Measurements from ENCODE around the gene RNF220.
A peak's percentile ranks its signal among the peaks of the same experiment; 100 is the strongest.

The RNF220 gene

DNA sequence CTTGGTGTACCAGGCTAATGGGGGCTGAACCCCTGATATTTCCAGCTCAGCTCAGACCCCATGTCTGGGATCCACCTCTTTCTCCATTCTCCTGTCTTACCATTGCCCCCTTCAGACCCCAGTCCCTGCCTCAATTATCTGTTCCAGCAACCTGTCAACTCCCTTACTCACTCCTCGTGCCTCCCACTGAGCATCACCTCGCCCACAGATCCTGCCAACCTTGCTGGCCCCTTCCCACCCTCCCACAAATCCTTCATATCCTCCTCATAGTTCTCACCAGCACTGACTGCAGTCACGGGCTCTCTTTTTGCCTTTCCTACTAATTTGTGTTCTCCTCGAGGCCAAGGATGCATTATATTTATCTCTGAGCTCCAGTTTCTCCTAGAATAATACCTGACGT, 206.4 kb downstream of the RNF220 start:
- DNase-seq (ENCODE audit: low spot score): no peak

DNA sequence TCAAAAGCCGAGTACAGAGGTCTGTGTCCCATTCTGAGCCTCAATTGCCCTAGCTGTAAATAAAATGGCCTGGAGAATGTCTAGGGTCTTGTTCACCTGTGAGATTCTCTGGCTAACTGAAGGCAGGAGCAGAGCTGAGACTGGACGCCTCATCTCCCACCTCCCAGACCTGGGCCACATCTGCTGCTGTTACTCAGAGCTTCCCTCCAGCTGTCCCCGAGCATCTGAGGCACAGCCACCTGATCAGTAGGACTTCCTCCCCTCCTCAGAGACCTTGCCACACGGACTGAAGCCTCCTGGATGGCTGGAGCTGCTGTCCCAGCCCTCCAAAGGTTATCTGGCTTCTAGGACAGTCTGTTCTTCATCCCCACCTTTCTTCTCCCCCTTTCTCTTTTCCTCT, 206.8 kb downstream of the RNF220 start:
- DNase-seq (ENCODE audit: low spot score): no peak

DNA sequence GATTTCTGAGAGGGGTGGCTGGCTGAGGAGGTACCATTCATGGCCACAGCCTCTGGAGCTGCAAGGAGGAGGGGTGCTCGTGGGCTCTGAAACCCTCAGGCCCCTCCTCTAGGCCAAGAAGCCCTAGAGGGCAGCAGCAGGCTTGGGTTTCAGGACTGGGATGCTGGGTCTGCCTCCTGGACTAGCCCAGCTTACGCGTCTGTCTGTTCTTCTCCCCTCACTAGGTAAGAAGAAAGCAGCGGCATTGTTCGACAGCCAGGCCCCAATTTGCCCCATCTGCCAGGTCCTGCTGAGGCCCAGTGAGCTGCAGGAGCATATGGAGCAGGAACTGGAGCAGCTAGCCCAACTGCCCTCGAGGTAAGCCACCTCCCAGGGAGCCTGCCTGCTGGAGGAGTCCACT, 208.9 kb downstream of the RNF220 start:
- DNase-seq (ENCODE audit: low spot score): no peak

DNA sequence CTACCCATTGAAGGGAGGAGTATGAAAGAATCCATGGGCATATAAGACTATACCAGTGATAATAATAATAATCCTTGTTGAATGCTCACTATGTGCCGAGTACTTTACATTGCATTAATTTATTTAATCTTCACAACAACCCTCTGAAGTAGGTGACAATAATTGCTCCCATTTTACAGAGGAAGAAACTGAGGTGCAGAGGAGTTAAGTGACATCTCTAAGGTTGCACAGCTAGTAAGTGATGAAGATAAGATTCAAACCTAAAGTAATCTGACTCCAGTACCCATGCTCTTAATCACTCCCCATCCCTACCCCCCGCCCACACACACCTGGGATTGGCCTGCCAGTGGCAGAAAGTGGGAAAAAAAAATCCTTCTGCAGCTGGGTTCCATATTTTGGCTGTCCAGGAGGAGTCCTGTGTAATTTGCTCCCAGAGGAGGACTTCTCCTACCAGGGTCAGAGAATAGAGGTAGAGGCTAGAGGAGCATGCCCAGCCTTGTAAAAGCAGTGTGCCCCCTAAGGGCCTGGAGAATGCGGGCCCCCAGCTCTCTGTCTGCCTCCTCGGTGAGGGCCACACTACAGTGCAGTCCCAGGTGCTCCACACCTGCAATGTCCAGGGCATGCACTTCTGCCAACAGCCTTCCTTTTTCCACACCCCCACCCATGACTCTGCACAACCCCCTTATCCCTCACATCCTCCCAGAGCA, 211.4 kb downstream of the RNF220 start:
- no peak for DNase-seq (ENCODE audit: low spot score)

DNA sequence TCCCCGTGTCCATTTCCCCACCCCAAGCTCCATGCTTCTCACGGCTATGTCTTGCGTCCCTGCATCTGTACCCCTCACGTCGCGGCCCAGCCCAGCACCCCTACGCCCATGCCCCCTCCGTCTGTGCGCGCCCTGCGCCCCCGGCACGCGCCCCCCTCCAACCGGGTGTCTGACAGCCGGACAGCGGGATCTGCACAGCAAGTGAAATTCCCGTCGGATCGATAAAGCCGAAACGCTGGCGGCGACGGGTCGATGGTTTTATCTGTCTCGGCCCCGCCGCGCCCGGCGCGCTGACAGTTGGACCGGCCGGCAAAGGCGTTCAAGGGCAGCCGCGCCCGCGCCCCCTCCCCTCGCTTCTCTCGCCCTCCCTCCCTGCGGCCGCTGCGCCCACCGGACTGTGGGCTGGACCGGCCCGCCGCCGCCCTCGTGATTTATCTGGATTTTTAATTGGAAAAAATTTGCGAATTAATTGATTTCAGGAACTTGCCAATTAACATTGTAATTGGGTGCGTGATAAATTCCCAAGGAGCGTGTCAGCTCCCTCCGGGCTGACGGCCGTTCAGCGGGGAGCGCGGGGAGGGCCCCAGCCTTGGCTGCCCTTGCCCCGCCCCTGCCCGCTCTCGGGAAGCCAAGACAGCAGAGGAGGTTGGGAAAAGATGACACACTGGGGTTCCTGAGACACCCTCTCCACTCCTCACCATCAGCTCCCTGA, 212.1 kb downstream of the RNF220 start:
- no peak for DNase-seq (ENCODE audit: low spot score)

DNA sequence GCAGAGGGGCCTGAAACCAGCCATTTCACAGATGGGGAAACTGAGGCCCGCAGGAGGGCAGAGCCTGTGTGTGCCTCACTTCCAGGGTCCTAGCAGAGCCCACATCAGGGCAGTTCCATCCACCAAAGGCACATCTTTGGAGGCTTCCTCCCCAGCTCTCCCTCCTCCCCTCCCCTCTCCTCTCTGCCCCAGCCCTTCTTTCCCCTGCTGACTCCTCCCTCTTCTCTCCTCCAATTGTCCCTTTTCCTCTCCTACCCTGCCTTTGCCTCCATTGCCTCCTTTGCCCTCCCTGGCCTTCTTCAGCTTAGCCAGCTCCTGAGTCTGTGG, 212.6 kb downstream of the RNF220 start:
- DNase-seq (ENCODE audit: low spot score): no peak

DNA sequence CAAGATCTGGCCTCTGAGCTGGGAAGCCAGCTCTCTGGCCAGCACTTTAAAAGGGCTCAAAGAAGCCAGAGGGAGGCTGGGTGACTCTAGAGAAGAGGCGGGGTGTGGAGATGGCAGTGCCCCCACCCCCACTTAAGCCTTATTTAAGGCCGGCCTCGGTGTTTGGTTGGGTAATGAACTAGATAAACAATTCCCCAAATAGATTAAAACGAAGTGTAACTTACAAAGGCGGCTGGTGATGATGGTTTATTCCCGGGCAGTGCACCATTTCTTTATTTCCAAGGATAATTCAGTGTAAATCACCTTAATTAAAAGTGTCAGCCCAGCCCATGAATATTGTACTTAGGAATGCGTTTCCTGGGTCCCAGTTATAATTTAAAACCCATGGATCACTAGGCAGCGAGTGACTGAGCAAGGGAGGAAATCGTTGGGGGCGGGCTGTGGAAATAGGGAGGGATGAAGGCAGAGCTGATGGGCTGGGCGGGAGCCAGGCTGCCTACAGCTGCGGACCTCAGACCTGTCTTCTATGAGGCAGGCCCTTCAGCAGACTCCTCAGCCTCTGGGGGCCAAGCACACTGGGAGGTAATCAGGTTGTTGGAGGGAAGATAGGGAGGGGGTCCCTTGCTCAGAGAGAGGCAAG, 214.3 kb downstream of the RNF220 start:
- no peak for DNase-seq (ENCODE audit: low spot score)

DNA sequence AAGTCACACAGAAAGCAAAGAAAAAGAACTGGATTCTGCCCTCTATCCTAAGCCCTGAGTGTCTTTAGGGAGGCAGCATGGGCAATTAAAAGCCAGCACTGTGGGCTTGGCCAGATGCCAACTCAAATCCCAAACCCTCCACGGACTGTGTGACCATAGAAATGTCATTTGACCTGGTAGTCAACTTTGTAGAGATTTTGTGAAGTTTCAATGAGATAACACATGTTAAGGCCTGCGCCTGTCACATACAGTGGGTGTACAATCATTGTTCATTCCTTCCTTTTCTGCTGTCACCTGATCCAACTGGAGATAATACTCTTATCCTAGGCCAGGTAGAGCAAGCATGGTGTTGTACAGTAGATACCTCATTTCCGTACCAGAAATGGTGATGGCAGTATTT, 215.0 kb downstream of the RNF220 start:
- DNase-seq (ENCODE audit: low spot score): no peak

DNA sequence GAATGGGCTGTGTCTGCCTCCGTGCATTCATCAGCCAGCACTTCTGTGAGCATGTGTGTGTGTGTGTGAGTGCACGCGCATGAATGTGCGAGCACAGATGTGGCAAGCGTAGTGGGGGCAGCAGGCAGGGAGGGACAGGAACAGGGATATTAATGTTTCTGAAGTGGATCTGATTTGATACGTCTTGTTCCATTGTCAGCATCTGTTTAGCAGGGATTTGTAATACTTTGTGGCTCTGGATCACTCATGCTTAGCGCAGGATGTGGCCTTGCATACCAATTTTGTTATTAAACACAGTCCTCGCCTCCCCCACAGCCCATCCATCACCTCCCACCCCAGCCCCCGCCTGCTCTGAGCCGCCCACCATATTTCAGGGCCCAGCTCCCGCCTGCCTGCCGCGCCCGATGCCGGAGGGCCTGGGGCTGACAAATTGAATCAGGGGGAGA, 216.8 kb downstream of the RNF220 start:
- DNase-seq (ENCODE audit: low spot score): no peak

DNA sequence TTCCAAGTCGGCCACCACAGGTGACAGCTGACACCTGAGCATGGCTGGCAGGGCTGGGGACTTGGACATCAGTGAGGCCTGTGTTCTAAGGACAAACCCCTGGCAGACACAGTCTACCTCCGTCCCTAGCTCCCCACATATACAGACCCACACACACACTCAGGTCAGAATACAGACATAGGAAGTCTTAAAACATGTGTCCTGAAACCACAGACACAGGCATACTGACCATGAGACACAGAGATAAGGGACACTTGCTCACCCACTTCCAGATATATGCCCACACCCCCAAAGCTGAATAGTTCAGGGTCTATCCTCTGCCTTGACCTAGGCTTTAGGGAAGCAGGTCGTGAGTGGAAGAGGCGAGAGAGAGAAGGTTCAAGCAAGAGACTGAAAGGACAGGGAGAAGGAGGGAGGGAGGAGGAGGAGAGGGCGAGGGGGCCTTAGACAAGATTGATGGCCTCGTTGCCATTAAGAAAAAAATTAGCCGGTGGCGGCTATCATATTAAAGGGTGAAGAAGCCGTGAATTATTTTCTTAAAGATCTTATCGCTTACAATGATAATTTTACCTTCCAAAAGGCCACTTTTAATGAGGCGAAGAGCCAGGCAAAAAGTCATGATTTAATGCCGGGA, 219.3 kb downstream of the RNF220 start:
- DNase-seq (ENCODE audit: low spot score): no peak

DNA sequence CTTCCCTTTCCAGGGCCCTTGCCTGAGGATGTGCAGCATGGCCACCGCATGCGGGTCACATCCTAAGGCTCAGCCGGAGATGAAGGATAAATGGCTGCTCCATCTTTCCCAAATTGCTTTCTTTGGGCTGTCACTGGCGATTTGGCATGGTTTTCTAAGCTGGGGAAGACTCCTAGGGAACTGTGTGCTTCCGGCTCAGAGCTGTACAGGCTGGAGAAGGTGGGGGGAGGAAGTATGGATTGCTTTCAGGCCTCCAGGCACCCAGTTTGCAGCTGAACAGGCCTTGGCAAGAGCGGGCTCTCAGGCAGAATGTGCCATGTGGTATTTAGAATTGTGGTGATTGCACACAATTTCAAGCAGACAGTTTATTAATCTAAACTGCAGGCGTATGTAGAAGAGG, 220.3 kb downstream of the RNF220 start:
- DNase-seq (ENCODE audit: low spot score): no peak

DNA sequence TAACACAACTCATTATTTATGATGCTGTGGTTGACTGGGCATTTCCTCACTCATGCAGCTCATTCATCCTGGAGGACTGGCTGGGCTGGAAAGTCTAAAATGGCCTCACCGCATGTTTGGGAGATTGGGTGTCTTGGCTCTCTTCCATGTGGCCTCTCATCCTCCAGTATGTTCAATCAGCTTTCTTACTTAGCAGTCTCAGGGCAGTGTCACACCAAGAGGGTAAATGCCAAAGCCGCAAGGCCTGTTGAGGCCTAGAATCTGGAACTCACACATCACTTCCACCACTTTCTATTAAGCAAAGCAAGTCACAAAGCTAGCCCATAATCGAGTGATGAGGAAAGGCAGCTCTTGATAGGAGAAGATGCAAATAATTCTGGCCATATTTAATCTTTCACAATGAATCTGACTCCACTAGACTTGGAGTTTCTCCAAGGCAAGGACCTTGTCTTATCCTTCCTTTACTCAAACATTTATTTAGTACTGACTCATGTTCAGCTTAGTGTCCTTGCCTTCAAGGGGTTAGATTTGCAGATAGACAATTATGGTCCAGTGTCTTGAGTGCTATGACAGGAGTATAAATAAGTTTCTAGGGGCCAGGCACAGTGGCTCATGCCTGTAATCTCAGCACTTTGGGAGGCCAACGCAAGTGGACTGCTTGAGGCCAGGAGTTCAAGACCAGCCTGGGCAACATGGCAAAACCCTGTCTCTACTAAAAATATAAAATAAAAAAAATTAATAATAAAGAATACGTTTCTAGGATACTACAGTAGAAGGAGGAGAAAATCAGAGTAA, 224.1 kb downstream of the RNF220 start:
- DNase-seq (ENCODE audit: low spot score): no peak

DNA sequence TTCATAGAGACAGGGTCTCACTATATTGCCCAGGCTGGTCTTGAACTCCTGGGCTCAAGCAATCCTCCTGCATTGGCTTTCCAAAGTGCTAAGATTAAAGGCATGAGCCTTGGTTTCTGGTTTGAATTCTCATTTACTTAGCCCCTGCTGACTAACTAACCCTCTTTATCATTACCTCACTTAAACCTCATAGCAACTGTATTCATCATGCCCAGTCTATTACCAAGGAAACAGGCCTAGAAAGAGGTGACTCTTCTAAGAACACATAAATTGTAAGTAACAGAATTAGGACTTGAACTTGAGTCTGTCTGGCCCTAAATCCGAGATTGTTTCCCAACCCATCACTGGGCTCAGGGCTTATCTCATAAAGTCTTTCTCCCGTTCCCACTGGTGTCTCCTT, 225.1 kb downstream of the RNF220 start:
- no peak for DNase-seq (ENCODE audit: low spot score)

DNA sequence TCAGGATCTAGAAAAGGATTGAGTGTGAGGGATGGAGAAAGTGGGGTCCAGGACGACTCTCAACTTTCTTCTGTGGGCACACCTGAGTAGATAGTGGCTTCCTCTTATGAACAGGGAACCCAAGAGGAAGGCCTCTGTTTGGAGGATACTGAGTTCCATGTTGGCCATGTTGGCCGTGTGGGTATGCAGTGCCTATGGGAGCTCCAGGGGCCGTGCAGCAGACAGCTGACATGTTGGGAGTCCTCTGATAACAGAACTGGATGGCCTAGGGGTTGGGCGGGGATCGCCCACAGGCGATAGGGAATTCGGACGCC, 226.2 kb downstream of the RNF220 start:
- no peak for DNase-seq (ENCODE audit: low spot score)

DNA sequence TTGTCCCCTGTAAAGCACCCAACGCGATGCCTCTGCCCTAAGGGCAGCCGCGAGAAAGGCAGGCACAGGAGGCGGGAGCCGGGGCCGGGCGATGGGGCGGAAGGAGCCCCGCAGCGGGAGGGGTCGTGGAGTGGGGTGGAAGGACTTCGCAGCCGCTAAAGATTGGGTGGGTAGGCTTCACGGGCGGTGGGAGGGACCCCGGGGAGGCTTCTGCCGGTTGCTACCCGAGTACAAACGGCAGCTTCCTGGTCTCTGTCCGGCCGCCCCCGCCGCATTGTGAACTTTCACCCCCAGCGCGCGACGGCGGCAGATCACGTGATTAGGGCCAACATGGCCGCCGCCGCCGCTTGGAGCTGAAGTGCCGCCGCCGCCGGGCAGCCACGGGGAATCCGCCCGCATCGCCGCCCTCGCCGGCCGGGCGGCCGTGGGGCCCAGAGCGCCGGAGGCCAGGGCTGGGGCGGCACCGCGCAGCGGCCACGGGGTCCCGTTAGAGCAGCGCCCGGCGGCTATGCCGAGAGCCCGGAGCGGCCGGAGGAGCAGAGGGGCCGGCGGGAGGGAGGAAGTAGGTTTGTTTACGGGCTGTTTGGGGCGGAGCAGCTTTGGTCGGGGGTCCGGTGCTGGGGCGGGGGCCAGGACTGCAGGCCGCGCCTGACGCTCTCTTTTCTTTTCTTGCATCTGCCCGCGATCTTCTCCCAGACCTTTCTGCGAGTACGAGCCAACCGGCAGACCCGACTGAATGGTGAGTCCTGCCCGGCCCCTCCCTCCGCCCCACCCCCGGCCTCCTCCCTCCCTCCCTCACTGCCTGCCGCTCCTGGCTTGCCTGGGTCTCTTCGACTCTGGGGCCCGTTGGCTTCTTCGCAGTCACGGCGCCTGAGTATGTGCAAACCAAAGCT, 226.8 kb downstream of the RNF220 start:
- DNase-seq (ENCODE audit: low spot score): peak; percentile 89

DNA sequence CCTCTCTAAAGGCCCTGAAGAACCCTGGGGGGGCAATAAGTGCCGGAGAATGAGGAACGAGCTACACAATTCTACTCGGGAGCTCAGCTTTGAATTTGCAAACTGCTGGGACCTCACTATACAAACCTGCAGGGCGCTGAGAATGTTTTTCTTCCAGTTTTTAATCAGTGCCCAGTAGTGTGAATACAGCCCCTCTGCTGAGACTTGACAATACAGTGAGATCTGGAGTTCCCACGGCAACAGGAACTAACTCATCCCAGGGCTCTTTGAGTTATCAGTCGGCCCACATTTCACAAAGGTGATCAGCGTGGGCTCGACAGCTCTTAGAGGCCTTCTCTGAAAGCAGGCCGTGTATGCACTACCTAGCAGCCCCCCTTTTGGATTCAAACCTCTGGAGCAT, 227.5 kb downstream of the RNF220 start:
- peak; percentile 20 for DNase-seq (ENCODE audit: low spot score)

DNA sequence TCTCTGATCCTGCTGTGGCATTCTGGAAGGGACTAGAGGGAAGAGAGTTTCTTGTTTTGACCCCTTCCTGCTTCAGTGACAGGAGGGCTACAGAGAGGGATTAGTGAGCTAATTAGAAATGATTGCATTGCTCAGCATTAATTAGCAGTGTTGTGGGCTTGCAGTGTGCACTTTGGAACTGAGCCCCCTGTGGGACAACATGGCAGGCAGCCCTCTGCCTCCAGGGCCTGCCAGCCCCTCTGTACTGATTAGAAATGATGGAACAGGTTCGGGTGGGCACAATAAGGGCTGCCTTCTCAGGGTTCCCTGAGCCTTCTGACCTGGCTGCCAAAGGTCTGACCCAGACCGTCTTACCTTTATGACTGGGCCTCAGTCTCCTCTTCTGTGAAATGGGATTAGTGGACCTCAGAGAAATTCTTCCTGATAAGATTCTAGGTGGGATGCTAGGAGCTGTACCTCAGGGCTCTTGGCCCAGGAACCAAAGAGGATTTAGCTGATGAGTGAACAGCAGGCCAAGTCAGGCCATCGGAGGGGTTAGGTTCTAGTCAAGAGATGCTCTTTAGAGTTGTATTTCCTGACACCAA, 229.6 kb downstream of the RNF220 start:
- no peak for DNase-seq (ENCODE audit: low spot score)

DNA sequence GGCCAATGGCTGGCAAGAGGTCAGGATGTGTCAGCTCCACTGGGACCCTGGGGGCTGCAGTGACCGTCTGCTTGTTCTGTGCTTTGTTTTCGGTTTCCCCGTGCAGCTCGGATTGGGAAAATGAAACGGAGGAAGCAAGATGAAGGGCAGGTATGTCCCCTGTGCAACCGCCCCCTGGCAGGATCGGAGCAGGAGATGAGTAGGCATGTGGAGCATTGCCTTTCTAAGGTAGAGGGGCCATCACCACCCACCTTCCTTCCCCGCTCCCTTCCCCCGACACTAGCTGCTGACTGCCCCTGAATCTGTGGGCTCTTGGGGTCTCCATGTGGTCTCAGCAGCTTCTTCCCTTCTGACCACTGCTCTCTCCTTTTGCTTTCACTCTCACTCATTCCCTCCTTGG, 230.4 kb downstream of the RNF220 start:
- no peak for DNase-seq (ENCODE audit: low spot score)

DNA sequence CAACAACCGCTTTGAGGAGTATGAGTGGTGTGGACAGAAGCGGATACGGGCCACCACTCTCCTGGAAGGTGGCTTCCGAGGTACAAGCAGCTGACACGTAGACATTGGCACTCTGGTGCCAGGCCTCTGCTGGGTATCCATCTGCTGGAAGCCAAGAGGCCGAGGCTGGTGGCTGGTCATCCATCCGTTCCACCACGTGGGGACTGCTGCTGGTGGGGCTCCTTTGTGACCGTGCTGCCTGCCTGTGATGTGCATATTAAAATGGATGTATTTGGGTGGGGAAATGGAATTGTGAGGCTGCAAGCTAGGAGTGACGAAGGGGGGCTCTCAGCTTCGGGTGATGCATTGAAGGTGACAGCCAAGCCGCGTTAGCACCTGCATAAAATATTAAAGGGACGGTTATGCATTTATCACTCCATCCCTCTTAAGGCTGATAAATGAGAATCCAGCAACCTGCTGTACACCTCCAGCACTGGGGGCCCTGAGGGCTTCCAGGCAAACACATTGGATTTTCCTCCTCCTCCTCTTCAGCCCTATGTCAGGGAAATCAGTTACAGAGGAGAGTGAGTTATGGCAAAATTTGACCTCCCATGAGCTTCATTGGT, 231.1 kb downstream of the RNF220 start:
- DNase-seq (ENCODE audit: low spot score): no peak
